Activated CD8-positive, alpha-beta T cell treated with anti-CD3 and anti-CD28 coated beads for 36 hours (primary cell): ENCODE data around the gene IZUMO1. TPM values are rescaled to one million over a fixed set of nuclear protein-coding genes. Genes with fewer than 3 reads are reported as not detected.

ENCODE experiments used
- ATAC-seq: fragments of 200-7000 bp; cut with Tn5 transposase; one replicate; pipeline ENCODE4 v1.10.0; 2021; ENCODE audit warnings: mild to moderate bottlenecking, moderate library complexity
- CTCF ChIA-PET: fragments of 350-600 bp; sonication (Branson Sonifier 250); formaldehyde crosslinking; loops from one replicate; lab custom pipeline; 2021; ENCODE audit warnings: antibody characterized with exemption; lab: Charles Lee
- POLR2A ChIA-PET: fragments of 350-600 bp; sonication (Branson Sonifier 250); formaldehyde crosslinking; loops from one replicate; lab custom pipeline; 2021; ENCODE audit warnings: antibody characterized with exemption; lab: Charles Lee
- DNase-seq: peaks from one replicate; pipeline ENCODE4 v3.0.0-alpha.2; 2020
- H3K27ac Mint-ChIP-seq: one replicate; pipeline ENCODE4 v1.8.0; 2021; ENCODE audit warnings: mild to moderate bottlenecking, mixed read lengths
- H3K27me3 Mint-ChIP-seq: one replicate; pipeline ENCODE4 v1.8.0; 2021; ENCODE audit warnings: mixed read lengths
- H3K36me3 Mint-ChIP-seq: one replicate; pipeline ENCODE4 v1.8.0; 2021; ENCODE audit warnings: low read depth, mixed read lengths
- H3K4me1 Mint-ChIP-seq: one replicate; pipeline ENCODE4 v1.8.0; 2021; ENCODE audit warnings: low read depth, mixed read lengths
- H3K4me3 Mint-ChIP-seq: one replicate; pipeline ENCODE4 v1.8.0; 2021; ENCODE audit warnings: mild to moderate bottlenecking, moderate library complexity, mixed read lengths
- H3K9me3 Mint-ChIP-seq: one replicate; pipeline ENCODE4 v1.8.0; 2021; ENCODE audit warnings: mixed read lengths
- CTCF ChIP-seq: fragments of 200-600 bp; IDR thresholded peaks from one replicate; pipeline ENCODE4 v1.8.0; 2022; ENCODE audit warnings: antibody characterized with exemption, mild to moderate bottlenecking
- intact Hi-C: fragments of 100-400 bp; cut with micrococcal nuclease; formaldehyde crosslinking; loops from one replicate; pipeline ENCODE4 v1.10.0; 2022
- total RNA-seq, 2 experiments: library from RNA; stranded (reverse); gene quantifications; one replicate each; pipeline ENCODE4 v1.2.3, GENCODE V29; 2021

The IZUMO1 gene
- total RNA-seq, 2 experiments from 2014 or later, result not detected

- ChIA-PET CTCF (no interaction called here), POLR2A (no interaction called here)
- Mint-ChIP-seq H3K4me3 (no peak overlapping the region), H3K9me3 (peaks cover 4% of the 10 kb centered on the region), H3K36me3 (peaks cover 4% of the 10 kb centered on the region), H3K4me1 (peaks cover 6% of the 10 kb centered on the region), H3K27me3 (no peaks in the 10 kb centered on the region), H3K27ac (no peak overlapping the region)
- intact Hi-C loops, result no loop called here
- ATAC-seq, result no peak
- DNase-seq, result no peak
- TF ChIP-seq CTCF, result no peak
Observed at GRCh38 chr19:48731452-48731851, 15.3 kb downstream of the IZUMO1 start.

GRCh38 chr19:48728911-48729664 is 17.6 kb downstream of the IZUMO1 start:
- H3K36me3 Mint-ChIP-seq, result peaks cover 15% of the 10 kb centered on the region
- no peak for ATAC-seq
- POLR2A ChIA-PET, result interaction anchor here (1.3 kb wide), 1 partner anchor 8 kb away, joined by 4 read pairs; no protein-coding TSS in a partner anchor
- no peak for TF ChIP-seq CTCF
- DNase-seq, result no peak
- CTCF ChIA-PET, result no interaction called here
- intact Hi-C loops, result no loop called here
- no peak overlapping the region for H3K27ac Mint-ChIP-seq
- no peaks in the 10 kb centered on the region for H3K27me3 Mint-ChIP-seq
- peaks cover 19% of the 10 kb centered on the region for H3K4me1 Mint-ChIP-seq
- peaks cover 17% of the 10 kb centered on the region for H3K9me3 Mint-ChIP-seq
- H3K4me3 Mint-ChIP-seq, result no peak overlapping the region

GRCh38 chr19:48726556-48726955 is 20.2 kb downstream of the IZUMO1 start:
- peaks cover 17% of the 10 kb centered on the region for H3K9me3 Mint-ChIP-seq
- DNase-seq (peak; percentile 52), ATAC-seq (peak; percentile 48)
- H3K4me3 Mint-ChIP-seq, result no peak overlapping the region
- POLR2A ChIA-PET, result interaction anchor here (0.5 to 1.1 kb wide), 2 partner anchors 13 to 281 kb away, joined by 3 to 5 read pairs; partner anchors contain the start of genes GRWD1 and RASIP1
- no peak for TF ChIP-seq CTCF
- H3K27me3 Mint-ChIP-seq, result no peaks in the 10 kb centered on the region
- peak overlapping the region; percentile 86 for H3K27ac Mint-ChIP-seq
- H3K4me1 Mint-ChIP-seq, result peaks cover 20% of the 10 kb centered on the region
- CTCF ChIA-PET, result interaction anchor here (1.0 to 3.0 kb wide), 2 partner anchors 12 to 71 kb away, joined by 3 to 19 read pairs; no protein-coding TSS in a partner anchor
- H3K36me3 Mint-ChIP-seq, result peaks cover 15% of the 10 kb centered on the region
- intact Hi-C loops, result no loop called here

GRCh38 chr19:48724796-48725753 is 21.6 kb downstream of the IZUMO1 start:
- Mint-ChIP-seq H3K27me3 (no peaks in the 10 kb centered on the region), H3K9me3 (peaks cover 17% of the 10 kb centered on the region), H3K4me3 (no peak overlapping the region), H3K27ac (peak overlapping the region; percentile 96), H3K4me1 (peaks cover 22% of the 10 kb centered on the region), H3K36me3 (peaks cover 15% of the 10 kb centered on the region)
- ChIA-PET POLR2A (interaction anchor here (0.6 to 1.5 kb wide), 6 partner anchors 9 to 101 kb away, joined by 3 to 5 read pairs (median 3); partner anchors contain the start of genes BCAT2 and RASIP1), CTCF (interaction anchor here (0.7 to 3.0 kb wide), 8 partner anchors 8 to 117 kb away, joined by 3 to 19 read pairs (median 4); partner anchors contain the start of gene CA11)
- TF ChIP-seq CTCF, result no peak
- intact Hi-C loops, result no loop called here
- peak; percentile 61 for ATAC-seq
- peak; percentile 50 for DNase-seq
